UCSD-AML1 (cell line): ENCODE data around the gene CLDN9.
"Not testable (repeated sequence)": the region's sequence is repeated elsewhere in the genome, so short reads cannot be mapped to it uniquely, and the experiment has no call there.

ENCODE experiments used
- DNase-seq: peaks from one replicate; lab custom pipeline; 2025; ENCODE audit not compliant: unreplicated experiment; lab: John Stamatoyannopoulos, UW

Gene CLDN9

DNA sequence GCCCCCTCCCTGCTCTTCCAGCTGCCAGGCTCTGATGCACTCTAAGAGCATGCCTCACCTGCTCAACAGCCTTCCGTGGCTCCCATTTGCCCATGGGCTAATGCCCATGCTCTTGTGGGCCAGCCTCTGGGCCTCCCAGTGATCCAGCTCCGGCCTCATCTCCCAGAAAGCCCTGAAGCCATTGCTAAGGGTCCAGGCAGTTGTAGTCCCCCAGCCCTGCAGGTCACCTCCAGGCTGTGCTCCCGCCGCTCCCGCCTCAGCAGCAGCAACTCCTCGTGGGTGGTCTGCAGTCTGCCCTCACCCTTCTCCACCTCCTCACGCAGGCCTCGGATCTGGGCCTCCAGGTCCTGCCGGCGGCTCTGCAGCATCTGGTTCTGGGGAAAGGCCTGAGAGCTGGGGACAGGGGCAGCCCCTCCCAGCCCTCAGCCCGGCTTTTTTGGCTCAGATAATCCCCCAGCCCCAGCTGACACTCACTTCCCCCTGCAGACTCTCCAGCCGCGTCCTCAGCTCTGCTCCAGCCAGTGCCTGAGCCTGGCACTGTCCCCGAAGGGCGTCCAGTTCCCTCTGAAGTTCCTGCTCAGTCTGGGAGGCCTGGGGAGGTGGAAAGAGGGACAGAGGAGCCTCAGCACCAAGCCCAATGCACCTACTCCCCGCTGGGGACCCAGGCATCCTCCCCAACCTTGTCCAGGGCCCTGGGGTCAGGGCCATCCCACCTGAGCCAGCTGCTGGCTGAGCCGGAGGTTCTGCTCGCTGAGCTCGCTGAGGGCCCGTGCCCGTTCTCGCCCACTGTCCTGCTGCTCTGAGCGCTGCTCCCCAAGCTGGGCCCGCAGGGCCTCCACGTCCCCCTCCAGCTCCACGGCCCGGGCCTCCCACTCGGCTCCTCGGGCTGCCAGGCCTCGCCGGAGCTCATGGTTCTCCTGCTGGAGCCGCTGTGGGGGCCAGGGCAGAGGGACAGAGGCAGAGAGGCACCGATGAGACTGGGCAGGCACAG lies 17.8 kb downstream of the CLDN9 start:
- no peak for DNase-seq

DNA sequence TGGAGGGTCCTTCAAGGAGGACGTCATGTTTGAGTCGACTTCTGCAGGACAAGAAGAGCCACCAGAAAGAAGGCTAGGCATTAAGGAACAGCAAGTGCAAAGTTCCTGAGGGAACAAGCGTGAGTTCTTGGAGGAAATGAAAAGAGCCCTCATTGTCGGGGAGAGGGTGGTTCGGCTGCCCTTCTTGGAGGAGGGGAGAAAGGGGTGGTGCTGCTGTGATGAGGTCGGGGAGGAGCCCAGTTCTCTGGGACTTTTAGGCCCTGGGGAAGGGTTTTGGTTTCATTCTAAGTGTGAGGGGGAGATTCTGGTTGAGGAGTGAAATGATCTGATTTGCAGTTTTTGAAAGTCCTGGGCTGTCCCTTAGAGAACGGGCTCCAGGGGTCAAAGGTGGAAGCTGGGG lies 19.9 kb downstream of the CLDN9 start:
- DNase-seq: no peak

DNA sequence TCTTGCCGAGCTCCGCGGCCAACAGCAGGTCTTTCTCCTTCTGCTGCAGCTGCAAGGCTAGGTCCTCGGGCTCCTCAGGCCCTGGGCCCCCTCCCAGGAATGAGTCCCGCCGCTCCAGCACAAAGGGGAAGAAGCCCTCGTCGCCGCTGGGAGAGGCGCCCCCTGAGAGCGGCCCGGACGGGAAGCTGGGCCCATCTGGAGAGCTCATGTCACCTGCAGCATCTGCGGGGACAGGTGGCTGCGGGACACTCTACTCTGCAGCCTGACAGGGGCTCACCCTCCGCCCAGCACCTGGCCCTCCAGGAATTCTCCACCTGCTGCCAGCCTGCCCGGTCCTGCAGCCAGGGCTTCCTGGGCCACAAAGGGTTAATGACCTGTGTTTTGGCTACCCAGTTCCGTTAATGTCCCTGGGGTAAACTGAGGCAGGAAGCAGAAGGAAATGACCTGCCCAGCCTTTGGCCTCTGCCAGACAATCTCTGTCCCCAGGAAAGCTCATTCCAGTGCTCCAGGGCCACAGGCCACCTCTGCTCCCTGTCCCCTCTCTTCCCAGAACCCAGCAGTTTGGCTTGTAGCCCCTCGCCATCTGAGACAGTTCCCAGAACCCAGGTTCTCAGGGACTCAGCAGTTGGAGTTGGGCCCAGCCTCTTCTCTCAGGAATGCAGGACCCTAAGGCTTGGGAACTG lies 22.7 kb downstream of the CLDN9 start:
- no peak for DNase-seq

DNA sequence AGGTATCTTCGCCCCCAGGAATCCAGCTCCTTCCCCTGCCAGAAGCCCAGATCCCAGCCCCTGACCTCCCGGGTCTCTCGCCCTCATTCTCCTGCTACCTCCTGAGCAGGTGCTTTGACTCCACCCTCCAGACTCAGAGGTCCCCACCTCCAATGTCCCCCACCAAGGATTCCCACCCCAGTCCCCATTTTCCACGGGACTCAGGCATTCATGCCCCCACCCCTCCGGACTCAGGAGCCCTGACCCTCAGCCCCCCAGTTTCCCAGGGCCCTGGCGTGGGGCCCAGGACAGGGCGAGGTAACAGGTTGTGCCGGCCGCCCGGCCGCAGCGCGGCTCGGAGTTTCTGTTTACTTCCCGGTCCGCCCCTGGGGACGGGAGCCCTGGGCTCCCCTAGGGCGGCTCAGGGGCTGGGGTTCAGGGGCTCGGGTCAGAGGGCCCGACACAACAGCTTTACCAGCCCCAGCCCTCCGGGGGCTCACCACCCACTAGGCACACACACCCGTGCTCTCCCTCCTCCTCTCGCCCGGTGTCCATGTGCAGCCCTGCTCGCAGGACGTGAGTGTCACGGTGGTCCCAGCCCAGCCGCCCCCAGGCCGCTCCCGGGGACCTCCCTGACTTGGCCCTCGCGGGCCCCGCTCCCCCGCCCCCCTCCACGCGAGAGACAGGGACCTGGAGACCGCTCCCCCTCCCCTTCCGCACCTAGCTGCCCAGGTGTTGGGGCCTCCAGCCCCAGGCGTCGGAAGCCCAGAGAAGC lies 23.4 kb downstream of the CLDN9 start:
- DNase-seq: no peak

DNA sequence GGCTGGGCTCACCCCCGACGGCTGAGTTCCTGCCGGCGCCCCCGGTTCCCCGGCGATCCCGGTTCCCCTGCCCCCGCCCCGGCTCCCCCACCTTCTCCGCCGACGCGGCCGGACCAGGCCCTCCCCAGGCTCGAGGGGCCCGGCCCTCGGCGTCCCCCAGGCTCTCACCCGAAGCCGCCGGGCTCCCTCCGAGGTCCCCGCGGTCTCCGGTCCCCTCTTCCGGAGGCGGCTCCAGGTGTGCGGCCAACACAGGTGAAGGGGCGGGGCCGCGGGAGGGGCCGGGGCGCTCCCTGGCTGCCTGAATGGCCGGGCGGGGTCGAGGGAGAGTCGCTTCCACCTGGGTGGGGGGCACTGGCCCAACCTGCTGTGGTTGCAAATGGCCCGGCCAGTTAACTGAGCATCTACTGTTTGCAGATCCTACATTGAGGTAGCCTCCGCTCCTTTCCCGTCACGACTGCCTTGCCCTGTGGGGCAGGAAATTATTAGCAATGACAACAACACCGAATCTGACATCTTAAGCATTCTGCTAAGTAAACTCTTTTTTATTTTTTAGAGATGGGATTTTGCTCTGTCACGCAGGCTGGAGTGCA lies 24.1 kb downstream of the CLDN9 start, which contains the start of gene BICDL2:
Gene BICDL2 (minus strand): TSS at position 219 of the 590 bp plus-strand sequence. CDS start 1,448 bp downstream, outside the sequence.
- no peak for DNase-seq

DNA sequence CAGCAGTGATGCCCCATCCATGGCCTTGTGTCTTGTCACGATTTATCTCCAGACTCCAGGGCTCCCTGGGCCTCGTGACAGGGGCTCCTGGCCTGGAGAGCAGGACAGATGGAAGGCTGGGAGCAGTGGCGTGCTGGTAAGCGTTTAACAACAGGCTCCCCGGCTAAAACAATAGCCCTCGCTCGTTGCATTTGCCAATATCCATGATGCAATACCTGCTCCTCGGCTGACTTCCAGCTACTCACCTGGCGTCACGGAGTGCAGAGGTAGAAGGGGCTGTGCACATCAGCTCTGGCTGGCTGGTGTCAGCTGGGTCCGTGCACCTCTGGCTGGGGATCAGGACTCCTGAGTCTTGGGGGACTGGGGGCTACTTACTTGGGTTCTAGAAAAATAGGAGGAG lies 25.5 kb downstream of the CLDN9 start:
- DNase-seq: no peak

DNA sequence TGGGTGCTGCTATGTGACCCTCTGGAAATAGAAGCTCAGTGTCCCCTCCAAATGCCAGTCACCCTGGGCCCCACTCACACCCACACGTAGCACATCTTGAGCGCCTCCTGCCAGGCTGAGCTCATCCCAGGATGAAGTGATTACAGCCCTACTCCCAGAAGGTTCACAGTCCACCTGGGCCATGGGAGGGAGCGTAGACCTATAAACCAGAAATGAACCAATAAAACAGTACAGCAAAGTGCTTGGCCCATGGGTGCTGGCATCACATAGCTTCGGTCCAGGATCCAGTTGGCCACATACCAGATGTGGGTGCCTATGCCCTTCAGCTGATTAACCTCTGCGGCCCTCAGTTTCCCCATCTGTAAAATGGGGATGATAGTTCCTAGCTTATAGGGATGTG lies 26.2 kb downstream of the CLDN9 start:
- no peak for DNase-seq

DNA sequence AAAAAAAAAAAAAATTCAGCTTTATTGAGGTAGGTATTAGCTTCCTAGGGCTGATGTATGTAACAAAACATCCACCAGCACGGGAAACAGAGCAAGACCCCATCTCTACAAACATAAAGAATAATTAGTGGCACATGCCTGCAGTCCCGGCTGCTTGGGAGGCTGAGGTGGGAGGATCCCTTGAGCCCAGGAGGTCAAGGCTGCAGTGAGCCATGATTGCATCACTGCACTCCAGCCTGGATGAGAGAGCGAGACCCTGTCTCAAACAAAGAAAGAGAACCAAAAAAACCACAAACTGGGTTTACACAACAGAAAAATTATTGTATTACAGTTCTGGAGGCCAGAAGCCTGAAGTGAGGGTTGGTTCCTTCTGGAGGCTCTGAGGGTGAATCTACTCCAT lies 29.7 kb downstream of the CLDN9 start:
- DNase-seq: no peak

DNA sequence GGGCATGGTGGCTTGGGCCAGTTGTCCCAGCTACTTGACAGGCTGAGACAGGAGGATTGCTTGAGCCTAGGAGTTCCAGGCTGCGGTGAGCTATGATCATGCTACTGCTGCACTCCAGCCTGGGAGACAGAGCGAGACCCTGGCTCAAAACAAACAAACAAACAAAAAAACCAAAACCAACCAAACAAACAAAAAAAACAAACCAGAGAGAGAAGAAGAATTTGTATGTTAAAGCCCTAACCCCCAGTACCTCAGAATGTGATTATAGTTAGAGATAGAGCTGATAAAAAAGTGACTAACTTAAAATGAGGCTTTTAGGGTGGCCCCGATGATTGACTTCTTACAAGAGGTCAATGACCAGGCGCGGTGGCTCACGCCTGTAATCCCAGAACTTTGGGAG lies 32.0 kb downstream of the CLDN9 start:
- DNase-seq: no peak

DNA sequence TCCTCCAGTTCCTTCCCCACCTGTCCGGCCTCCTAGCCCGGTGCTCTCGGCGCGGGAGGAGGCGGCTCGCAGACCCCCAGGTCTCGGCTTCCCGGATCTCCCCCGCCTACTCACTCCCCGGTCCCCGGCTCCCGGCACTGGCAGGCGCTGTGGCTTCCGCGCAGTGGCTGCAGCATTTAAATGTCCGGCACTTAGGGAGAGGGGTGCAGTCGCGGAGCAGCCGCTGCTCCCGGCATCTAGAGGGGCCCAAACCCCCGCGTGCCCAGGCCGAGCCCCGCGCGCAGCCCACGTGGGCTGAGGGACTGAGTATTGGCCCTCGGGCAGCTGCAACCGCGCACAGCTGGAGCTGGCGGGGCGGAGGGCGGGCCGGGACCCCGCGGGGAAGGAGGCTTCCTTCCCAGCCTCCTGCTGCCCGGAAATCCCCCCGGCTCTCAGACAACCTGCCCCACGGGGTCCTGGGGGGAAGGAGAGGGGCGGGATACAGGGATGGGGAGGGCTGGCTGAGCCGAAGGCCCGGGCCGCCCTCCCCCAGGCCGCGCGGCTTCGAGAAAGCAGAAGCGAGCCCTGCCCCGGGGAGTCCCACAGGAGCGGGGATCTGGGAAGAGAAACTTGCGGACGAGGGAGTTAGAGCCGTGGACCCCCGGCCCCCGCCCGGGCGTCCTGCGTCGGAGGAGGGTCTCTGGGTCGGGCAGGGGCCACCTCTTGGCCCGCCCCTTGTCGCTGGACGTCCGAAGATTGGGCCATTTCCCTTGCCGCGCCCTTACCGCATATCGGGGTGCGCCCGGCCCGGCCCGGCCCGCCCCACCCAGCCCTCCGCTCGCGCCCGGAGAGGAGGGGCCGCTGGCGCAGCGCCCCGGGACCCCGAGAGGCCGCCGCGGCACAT lies 33.3 kb downstream of the CLDN9 start, which contains the start of gene MMP25:
Gene MMP25 (plus strand): TSS at position 804 of the 883 bp plus-strand sequence. CDS start 357 bp downstream, outside the sequence.
- DNase-seq: peak; percentile 55

DNA sequence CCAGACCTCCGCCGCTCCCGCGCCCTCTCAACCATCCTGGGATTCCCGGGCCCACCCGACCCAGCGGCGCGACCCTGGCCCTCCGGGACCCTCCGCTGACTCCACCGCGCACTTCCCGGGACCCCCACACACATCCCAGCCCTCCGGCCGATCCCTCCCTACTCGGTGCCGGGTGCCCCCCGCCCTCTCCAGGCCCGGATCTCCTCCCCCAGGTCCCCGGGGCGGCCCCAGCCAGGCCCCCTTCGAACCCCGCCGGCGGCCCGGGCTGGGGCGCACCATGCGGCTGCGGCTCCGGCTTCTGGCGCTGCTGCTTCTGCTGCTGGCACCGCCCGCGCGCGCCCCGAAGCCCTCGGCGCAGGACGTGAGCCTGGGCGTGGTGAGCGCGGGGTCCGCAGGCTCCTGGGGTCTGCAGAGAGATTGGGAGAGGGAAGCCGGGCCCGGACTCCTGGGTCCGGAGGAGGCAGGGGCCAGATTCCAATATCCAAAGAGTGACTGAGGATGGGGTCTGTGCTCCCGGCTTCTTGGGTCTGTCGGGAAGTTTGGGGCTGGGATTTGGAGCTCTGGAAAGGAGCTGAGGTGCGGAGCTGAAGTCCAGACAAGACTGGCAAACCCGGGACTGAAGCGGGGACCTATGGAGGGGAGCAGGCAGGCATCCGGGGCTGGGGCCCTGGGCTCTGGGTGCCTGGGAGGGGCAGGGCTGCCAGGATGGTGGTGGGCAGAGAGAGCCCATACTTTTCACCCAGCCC lies 34.1 kb downstream of the CLDN9 start:
- no peak for DNase-seq

DNA sequence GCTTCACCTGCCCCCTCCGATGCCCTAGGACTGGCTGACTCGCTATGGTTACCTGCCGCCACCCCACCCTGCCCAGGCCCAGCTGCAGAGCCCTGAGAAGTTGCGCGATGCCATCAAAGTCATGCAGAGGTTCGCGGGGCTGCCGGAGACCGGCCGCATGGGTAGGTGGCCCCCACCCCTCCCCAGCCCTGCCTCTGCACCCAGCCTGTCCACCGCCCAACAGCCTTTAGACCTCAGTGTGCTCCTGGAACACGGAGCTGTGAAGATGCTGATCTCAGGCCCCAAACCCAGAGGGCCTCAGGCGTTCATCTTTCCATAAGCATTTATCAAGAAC lies 34.6 kb downstream of the CLDN9 start:
- no peak for DNase-seq

DNA sequence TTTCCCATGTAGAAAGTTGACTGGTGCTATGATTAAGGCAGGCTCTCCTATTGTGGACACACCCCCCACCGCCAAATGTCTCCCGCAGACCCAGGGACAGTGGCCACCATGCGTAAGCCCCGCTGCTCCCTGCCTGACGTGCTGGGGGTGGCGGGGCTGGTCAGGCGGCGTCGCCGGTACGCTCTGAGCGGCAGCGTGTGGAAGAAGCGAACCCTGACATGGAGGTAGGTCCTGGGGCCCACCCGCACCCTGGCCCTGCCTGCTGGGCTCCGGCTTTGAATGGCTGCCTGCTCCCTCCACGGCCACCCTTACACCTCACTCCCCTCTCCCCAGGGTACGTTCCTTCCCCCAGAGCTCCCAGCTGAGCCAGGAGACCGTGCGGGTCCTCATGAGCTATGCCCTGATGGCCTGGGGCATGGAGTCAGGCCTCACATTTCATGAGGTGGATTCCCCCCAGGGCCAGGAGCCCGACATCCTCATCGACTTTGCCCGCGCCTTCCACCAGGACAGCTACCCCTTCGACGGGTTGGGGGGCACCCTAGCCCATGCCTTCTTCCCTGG lies 37.3 kb downstream of the CLDN9 start:
- no peak for DNase-seq

DNA sequence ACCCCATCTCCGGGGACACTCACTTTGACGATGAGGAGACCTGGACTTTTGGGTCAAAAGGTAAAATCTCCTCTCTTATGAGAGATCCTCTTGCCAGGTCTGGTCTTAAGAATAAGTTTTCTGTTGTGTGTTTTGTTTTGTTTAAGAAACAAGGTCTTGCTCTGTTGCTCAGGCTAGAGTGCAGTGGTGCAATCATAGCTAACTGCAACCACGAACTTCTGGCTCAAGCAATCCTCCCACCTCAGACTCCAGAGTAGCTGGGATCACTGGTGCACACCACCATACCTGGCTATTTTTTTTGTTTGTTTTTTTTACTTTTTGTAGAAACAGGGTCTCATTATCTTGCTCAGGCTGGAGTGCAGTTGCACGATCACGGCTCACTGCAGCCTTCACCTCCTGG lies 37.8 kb downstream of the CLDN9 start:
- DNase-seq: no peak

DNA sequence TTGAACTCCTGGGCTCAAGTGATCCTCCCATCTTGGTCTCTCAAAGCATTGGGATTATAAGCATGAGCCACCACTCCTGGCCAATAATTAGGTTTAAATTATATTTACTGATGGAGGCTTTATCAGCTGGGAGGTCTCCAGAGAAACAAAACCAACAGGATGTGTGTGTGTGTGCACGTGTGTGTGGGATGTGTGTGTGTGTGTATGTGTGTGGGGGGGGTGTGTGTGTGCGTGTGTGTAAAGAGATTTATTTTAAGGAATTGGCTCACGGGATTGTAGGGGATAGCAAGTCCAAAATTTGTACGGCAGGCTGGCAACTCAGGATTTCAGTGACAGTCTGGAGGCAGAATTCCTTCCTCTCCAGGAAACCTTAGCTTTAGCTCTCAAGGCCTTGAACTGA lies 38.3 kb downstream of the CLDN9 start:
- DNase-seq: no peak

DNA sequence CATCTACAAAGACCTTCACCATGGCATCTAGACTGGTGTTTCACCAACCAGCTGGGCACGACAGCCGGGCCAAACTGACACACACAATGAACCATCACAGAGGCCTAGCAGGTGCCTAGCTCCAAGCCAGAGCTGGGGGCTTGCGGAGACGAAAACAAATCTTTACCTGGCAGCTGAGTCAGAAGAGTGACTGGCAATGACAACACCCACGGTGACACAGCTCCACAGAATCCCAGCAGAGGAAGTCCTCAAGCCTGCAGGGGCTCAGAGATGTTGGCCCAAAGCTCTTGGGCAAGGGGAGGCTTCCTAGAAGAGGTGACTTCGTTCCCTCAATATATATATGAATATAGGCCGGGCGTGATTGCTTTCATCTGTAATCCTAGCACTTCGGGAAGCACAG lies 38.8 kb downstream of the CLDN9 start:
- DNase-seq: no peak

DNA sequence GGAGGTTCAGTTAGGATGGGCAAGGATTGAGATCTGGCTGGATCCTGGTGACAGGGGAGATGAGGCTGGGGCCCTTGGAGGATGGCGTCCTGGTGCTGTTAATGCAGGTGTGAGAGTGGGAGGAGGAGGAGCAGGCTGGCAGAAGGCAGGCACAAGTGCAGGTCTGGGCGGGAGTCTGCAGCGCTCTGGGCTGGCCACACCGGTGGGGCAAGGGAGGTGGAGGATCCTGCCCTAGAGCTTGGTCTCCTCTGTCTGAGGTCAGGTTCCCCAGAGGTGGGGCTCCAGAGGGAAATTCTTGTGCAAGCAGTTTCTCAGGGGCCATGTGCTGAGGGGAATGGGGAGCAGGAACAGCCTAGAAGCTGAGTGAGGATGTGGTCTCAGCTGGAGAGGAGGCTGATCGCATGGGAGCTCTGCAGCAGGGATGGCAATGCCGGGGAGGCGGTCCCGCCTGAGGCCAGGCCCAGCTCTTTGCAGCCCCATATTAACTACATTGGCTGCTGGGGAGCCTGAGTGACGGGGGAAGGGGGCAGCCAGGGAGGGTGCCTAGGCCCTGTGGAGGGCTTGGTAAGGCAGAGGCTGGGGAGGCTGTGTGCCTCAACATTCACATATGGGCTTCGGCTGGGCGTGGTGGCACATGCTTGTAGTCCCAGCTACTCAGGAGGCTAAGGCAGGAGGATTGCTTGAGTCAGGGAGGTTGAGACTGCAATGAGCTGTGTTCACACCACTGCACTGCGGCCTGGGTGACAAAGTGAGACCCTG lies 40.0 kb downstream of the CLDN9 start:
- DNase-seq: not testable (repeated sequence)

DNA sequence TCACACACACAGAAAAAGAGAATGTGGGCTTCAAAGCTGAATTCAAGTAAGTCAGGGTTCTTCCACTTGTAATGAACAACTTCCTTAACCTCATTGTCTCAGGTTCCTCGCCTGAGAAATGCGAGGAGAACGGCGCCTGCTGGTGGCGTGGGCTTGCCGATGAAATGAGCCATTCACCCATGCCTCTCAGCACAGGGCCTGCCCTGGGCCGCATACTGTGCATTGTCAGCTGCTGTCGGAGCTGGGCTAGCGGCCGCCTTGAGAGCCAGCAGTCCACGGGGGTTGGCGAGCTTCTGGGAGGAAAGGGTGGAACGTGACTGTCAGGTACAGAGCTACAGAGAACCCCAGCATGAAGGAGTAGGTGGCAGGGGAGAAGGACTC lies 40.6 kb downstream of the CLDN9 start:
- DNase-seq: peak; percentile 35
